MM.1S (cell line): ENCODE measurements around the gene SELENON.

Experiments used
- CTCF ChIP-seq: fragments of 300-600 bp; sonication (generic); IDR thresholded peaks from 2 replicates; pipeline ENCODE4 v1.5.1; 2016; ENCODE audit warnings: antibody characterized with exemption, low read length, mixed read lengths
- EZH2 ChIP-seq: fragments of 300-600 bp; sonication (generic); optimal IDR thresholded peaks from 2 replicates; pipeline ENCODE3; 2017; ENCODE audit warnings: low read depth, mild to moderate bottlenecking, antibody characterized with exemption, low read length, mixed read lengths
- EZH2phosphoT487 ChIP-seq: fragments of 300-600 bp; sonication (generic); IDR thresholded peaks from 2 replicates; pipeline ENCODE4 v1.6.1; 2018; ENCODE audit warnings: antibody characterized with exemption, low read length

GRCh38 chr1:25797939-25798338 is 2.1 kb upstream of the SELENON start:
- TF ChIP-seq CTCF (peak; percentile 44), EZH2phosphoT487 (no peak), EZH2 (no peak)
